Breast epithelium (tissue), 3 donors: ENCODE measurements around the gene ZNHIT2.

Experiments
- CTCF ChIP-seq, 3 donors: fragments of 450-650 bp; IDR thresholded peaks; one replicate each; pipeline ENCODE4 v1.5.1; 2016 to 2017; ENCODE audit warnings: antibody characterized with exemption in 3 of 3, mild to moderate bottlenecking in 3 of 3, moderate library complexity in 3 of 3
- POLR2AphosphoS5 ChIP-seq, 3 donors: sonication (generic); formaldehyde crosslinking; IDR thresholded peaks; one replicate each; pipeline ENCODE4 v1.6.1; 2017; ENCODE audit warnings: antibody characterized with exemption in 3 of 3

DNA sequence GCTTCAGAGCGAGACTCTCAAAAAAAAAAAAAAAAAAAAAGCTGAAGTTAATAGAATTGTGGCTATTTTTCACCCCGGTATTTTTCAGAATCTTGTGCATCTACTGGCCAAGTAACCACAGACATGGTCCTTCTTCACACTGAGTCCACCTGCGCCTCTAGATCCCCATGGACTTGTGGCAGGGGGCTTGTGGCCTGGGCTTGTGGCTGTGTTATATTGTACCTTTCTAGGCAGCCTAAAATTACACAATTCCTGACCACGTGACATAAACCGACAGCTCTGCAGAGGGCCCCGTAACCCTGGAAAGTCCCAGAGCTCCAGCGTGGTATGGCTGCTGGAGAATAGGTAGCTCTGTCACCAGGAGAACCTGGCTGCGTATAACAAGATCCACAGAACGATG, 48.3 kb downstream of the ZNHIT2 start:
- TF ChIP-seq CTCF (IDR thresholded peaks at IDR 0.05) (no peak), POLR2AphosphoS5 (IDR thresholded peaks at IDR 0.05) (no peak)
